ENCODE measurements around the gene TMEM263. TPM values are rescaled to one million over a fixed set of nuclear protein-coding genes. Genes with fewer than 3 reads are reported as not detected.
A peak's percentile ranks its signal among the peaks of the same experiment; 100 is the strongest.

Gene TMEM263
- total and polyA plus RNA-seq, 3 experiments from 2014 or later: 22.7 to 25.3 (median 24.9) TPM

DNA sequence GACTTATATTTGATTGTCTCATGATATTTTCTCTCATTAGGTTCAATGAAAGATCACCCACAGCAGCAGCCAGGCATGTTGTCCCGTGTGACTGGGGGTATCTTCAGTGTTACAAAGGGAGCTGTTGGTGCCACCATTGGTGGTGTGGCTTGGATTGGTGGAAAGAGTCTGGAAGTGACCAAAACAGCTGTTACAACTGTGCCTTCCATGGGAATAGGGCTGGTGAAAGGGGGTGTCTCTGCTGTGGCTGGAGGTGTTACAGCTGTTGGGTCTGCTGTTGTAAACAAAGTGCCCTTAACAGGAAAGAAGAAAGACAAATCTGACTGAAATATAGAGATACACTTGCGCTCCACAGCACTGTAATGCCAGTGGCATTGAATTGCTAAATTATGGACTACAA is 15.4 kb downstream of the TMEM263 start:
- peak overlapping the region in 1 of 8 donors; percentile 30 for H3K27ac Mint-ChIP-seq
- H3K27me3 ChIP-seq (ENCODE audit: insufficient read depth, low read length, poor library complexity, severe bottlenecking): no peaks in the 10 kb centered on the region
- H3K27ac ChIP-seq (ENCODE audit: low read depth, low read length): no peak overlapping the region
- no peak overlapping the region for H3K4me3 ChIP-seq (ENCODE audit: low read length)
- H3K4me1 Mint-ChIP-seq: peaks cover 6 to 24% (median 17%) of the 10 kb centered on the region in 3 donors
- H3K4me1 ChIP-seq (ENCODE audit: insufficient read depth, low read length): no peaks in the 10 kb centered on the region
- peaks cover 14% of the 10 kb centered on the region for H3K36me3 ChIP-seq (ENCODE audit: insufficient read depth, low read length)
- POLR2A ChIA-PET: no interaction called here
- CTCF ChIA-PET: no interaction called here
- no peaks in the 10 kb centered on the region for H3K9me3 Mint-ChIP-seq
- no peak for DNase-seq
- H3K36me3 Mint-ChIP-seq: peaks cover 4 to 65% (median 14%) of the 10 kb centered on the region in 3 donors
- H3K27me3 Mint-ChIP-seq: no peaks in the 10 kb centered on the region
- no peaks in the 10 kb centered on the region for H3K9me3 ChIP-seq (ENCODE audit: low read length)
- H3K4me3 Mint-ChIP-seq: no peak overlapping the region

DNA sequence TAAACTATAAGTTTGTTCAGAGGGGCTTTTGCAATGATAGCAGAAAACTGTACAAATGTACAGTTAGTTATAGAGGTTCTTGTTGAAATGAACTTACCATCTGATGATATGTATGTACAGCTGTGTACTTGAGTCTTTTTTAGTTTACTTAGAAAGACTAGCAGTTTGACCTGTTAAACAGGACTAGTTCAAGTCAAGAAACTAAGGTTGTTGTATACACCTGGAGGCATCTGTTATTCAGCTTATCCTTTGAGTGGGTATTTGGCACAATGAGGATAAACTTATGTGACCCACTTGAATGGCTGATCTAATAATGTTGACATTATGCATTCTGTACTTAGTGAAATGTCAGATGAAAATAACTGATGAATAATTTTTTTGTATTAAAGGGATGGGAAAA is 17.8 kb downstream of the TMEM263 start:
- no peaks in the 10 kb centered on the region for H3K4me1 ChIP-seq (ENCODE audit: insufficient read depth, low read length)
- H3K27me3 Mint-ChIP-seq: no peaks in the 10 kb centered on the region
- H3K27ac Mint-ChIP-seq: peak overlapping the region in 2 of 8 donors; percentile 15 to 17
- no peaks in the 10 kb centered on the region for H3K9me3 Mint-ChIP-seq
- H3K4me3 ChIP-seq (ENCODE audit: low read length): no peak overlapping the region
- no peak overlapping the region for H3K27ac ChIP-seq (ENCODE audit: low read depth, low read length)
- DNase-seq: no peak
- H3K36me3 Mint-ChIP-seq: peaks cover 4 to 51% (median 11%) of the 10 kb centered on the region in 3 donors
- peaks cover 7% of the 10 kb centered on the region for H3K36me3 ChIP-seq (ENCODE audit: insufficient read depth, low read length)
- no peaks in the 10 kb centered on the region for H3K27me3 ChIP-seq (ENCODE audit: insufficient read depth, low read length, poor library complexity, severe bottlenecking)
- H3K4me3 Mint-ChIP-seq: no peak overlapping the region
- POLR2A ChIA-PET: no interaction called here
- no peaks in the 10 kb centered on the region for H3K9me3 ChIP-seq (ENCODE audit: low read length)
- CTCF ChIA-PET: no interaction called here
- peaks cover 6 to 20% (median 16%) of the 10 kb centered on the region in 3 donors for H3K4me1 Mint-ChIP-seq

DNA sequence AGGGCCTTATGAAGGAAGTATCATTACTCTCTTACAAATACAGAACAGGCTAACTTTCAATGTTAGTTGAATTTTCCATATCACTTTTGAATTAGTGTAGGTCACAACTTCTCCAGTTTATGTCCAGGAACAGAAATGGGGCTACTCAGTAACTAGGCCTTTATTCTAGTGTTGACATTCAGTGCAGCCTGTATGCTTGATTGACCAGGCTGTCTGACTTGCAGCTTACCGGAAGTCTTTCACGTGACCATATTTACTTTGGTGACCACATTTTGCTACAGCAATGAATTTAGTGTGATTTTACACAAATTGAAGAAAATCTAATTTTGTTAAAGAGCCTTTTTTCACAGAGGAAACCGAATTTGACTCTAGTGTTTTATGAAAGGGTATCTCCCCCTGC is 18.8 kb downstream of the TMEM263 start:
- Histone ChIP-seq H3K4me1 (ENCODE audit: insufficient read depth, low read length) (no peaks in the 10 kb centered on the region), H3K4me3 (ENCODE audit: low read length) (no peak overlapping the region), H3K9me3 (ENCODE audit: low read length) (no peaks in the 10 kb centered on the region), H3K36me3 (ENCODE audit: insufficient read depth, low read length) (peaks cover 7% of the 10 kb centered on the region), H3K27me3 (ENCODE audit: insufficient read depth, low read length, poor library complexity, severe bottlenecking) (no peaks in the 10 kb centered on the region), H3K27ac (ENCODE audit: low read depth, low read length) (no peak overlapping the region)
- ChIA-PET POLR2A (no interaction called here), CTCF (no interaction called here)
- H3K27ac Mint-ChIP-seq: peak overlapping the region in 4 of 8 donors; percentile 24 to 68 (median 46)
- DNase-seq: no peak
- H3K36me3 Mint-ChIP-seq: peaks cover 4 to 49% (median 11%) of the 10 kb centered on the region in 3 donors
- H3K4me3 Mint-ChIP-seq: no peak overlapping the region
- H3K4me1 Mint-ChIP-seq: peaks cover 6 to 20% (median 16%) of the 10 kb centered on the region in 3 donors
- H3K9me3 Mint-ChIP-seq: no peaks in the 10 kb centered on the region
- no peaks in the 10 kb centered on the region for H3K27me3 Mint-ChIP-seq

DNA sequence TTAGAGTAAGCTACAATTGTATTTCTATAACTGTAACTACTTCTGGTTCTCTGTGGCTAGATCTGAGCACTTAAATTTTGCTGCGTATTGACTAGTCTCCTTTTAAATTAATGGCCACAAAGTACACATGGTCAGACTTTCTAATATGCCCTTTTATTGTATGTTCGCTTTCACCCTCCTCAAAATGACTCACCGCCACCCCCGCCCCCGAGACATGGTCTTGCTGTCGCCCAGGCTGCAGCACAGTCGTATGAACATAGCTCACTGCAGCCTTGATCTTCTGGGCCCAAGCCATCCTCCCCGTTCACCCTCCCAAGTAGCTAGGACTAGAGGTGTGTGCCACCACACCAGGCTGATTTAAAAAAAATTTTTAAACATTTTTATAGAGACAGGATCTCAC is 19.4 kb downstream of the TMEM263 start:
- Histone ChIP-seq H3K9me3 (ENCODE audit: low read length) (no peaks in the 10 kb centered on the region), H3K27me3 (ENCODE audit: insufficient read depth, low read length, poor library complexity, severe bottlenecking) (no peaks in the 10 kb centered on the region), H3K36me3 (ENCODE audit: insufficient read depth, low read length) (peaks cover 7% of the 10 kb centered on the region), H3K27ac (ENCODE audit: low read depth, low read length) (no peak overlapping the region), H3K4me3 (ENCODE audit: low read length) (no peak overlapping the region), H3K4me1 (ENCODE audit: insufficient read depth, low read length) (no peaks in the 10 kb centered on the region)
- no peak for DNase-seq
- Mint-ChIP-seq H3K27me3 (no peaks in the 10 kb centered on the region), H3K9me3 (no peaks in the 10 kb centered on the region), H3K36me3 (peaks cover 4 to 45% (median 13%) of the 10 kb centered on the region in 3 donors), H3K4me1 (peaks cover 6 to 20% (median 16%) of the 10 kb centered on the region in 3 donors), H3K27ac (peak overlapping the region in 4 of 8 donors; percentile 36 to 63 (median 42)), H3K4me3 (no peak overlapping the region)
- ChIA-PET CTCF (interaction anchor here (1.3 kb wide), 1 partner anchor 118 kb away, joined by 3 read pairs; the partner anchor contains the start of gene CRY1), POLR2A (no interaction called here)

DNA sequence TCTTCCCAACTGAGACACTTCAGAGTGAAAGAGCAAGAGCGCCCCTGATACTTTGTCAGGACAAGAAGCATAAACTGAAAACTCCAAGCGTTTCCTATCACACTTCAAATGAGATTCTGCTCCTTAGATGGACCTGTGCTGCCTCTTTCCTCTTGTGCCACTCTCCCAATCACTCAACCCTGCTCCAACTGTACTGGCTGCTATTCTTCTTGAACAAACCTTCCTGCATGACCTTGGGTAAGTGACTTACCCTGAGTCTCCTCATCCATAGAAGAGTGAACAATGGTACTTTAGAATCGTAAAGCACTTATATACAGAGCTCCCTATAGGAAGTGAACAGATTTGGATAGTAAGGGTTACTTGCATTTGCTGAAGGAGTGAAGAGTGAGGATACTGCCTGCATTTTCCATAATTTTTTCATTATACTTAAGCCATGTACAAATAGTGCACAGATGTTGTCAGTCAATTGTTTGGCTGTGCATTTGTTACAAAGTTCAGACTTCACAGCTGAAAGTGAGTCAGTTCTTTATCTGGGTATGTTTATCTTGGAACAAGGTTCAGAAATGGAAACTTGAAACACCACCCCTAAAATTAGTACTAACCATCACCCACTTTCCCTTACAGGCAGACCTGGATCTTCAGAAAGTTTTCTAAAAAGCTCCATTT is 20.4 kb downstream of the TMEM263 start:
- peaks cover 2 to 39% (median 10%) of the 10 kb centered on the region in 3 donors for H3K36me3 Mint-ChIP-seq
- no peak overlapping the region for H3K4me3 ChIP-seq (ENCODE audit: low read length)
- no peaks in the 10 kb centered on the region for H3K9me3 Mint-ChIP-seq
- H3K27me3 Mint-ChIP-seq: no peaks in the 10 kb centered on the region
- DNase-seq: no peak
- no peaks in the 10 kb centered on the region for H3K4me1 ChIP-seq (ENCODE audit: insufficient read depth, low read length)
- no peaks in the 10 kb centered on the region for H3K27me3 ChIP-seq (ENCODE audit: insufficient read depth, low read length, poor library complexity, severe bottlenecking)
- POLR2A ChIA-PET: interaction anchor here (0.6 kb wide), 1 partner anchor 18 kb away, joined by 3 read pairs; no protein-coding TSS in a partner anchor
- no peaks in the 10 kb centered on the region for H3K9me3 ChIP-seq (ENCODE audit: low read length)
- peaks cover 3% of the 10 kb centered on the region for H3K36me3 ChIP-seq (ENCODE audit: insufficient read depth, low read length)
- CTCF ChIA-PET: interaction anchor here (1.3 kb wide), 1 partner anchor 117 kb away, joined by 3 read pairs; the partner anchor contains the start of gene CRY1
- no peak overlapping the region for H3K4me3 Mint-ChIP-seq
- peak overlapping the region in 5 of 8 donors; percentile 4 to 38 (median 18) for H3K27ac Mint-ChIP-seq
- no peak overlapping the region for H3K27ac ChIP-seq (ENCODE audit: low read depth, low read length)
- H3K4me1 Mint-ChIP-seq: peaks cover 3 to 14% (median 13%) of the 10 kb centered on the region in 3 donors

DNA sequence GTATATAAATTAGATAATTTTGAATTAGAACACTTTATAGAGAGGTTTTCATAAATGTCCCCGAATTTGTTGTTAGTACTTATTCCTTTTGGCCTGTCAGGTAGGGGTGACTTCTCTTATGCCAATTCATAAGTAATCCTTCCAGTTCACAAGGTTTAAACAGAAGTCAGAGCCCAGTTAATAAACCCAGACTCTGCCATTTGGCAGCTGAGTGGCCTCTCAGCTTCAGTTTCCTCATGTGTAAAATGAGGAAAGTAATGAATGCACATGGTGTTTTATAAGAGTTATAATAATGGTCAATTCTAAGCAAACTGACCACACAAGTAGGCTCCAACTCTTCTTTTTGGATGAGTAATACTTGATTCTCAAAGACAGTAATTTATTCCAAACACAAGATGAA is 21.0 kb downstream of the TMEM263 start:
- H3K36me3 Mint-ChIP-seq: peaks cover 0 to 33% (median 7%) of the 10 kb centered on the region in 3 donors
- H3K27me3 ChIP-seq (ENCODE audit: insufficient read depth, low read length, poor library complexity, severe bottlenecking): no peaks in the 10 kb centered on the region
- H3K27ac Mint-ChIP-seq: peak overlapping the region in 1 of 8 donors; percentile 36
- DNase-seq: no peak
- no peaks in the 10 kb centered on the region for H3K9me3 Mint-ChIP-seq
- H3K4me1 ChIP-seq (ENCODE audit: insufficient read depth, low read length): no peaks in the 10 kb centered on the region
- H3K27ac ChIP-seq (ENCODE audit: low read depth, low read length): no peak overlapping the region
- H3K9me3 ChIP-seq (ENCODE audit: low read length): no peaks in the 10 kb centered on the region
- CTCF ChIA-PET: no interaction called here
- H3K4me1 Mint-ChIP-seq: peaks cover 2 to 13% (median 11%) of the 10 kb centered on the region in 3 donors
- no peak overlapping the region for H3K4me3 ChIP-seq (ENCODE audit: low read length)
- no peaks in the 10 kb centered on the region for H3K27me3 Mint-ChIP-seq
- H3K36me3 ChIP-seq (ENCODE audit: insufficient read depth, low read length): no peaks in the 10 kb centered on the region
- no peak overlapping the region for H3K4me3 Mint-ChIP-seq
- POLR2A ChIA-PET: interaction anchor here (0.6 to 0.7 kb wide), 2 partner anchors 18 to 33 kb away, joined by 3 to 10 read pairs; no protein-coding TSS in a partner anchor

DNA sequence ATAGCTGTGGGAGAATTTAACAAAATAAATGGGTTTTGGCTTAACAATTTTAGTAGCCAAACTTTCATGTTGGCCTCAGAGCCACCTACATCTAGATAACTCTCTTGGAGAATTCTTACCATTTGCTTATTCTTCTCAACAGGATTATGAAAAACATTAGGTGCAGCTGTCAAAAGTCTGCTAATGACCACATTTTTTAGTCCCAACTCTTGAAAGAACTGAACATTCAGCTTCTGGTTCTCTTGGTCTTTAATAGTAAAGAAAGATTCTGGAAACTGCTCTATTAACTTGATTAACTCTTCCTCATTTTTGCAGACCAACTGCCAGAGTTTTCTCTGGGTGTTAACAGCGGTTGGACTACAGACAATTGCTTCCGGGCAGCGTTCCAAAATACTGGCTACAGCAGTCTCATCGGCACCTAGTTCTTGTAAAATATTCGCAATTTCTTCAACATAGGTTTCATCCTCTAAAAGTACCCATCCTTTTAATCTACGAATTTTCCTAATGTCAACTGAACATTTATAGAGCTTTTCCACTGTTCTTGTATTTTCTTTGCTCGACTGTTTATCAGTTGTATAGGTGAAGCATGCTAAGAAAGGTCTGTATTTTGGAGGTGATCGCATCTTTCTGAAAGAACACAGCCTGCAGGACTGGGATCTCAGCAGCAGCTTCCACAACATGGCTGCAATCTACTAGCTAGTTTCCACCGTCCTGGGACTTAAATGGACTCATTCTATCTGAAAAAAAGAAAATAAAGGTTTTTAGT is 22.5 kb downstream of the TMEM263 start:
- Mint-ChIP-seq H3K27me3 (no peaks in the 10 kb centered on the region), H3K36me3 (peaks cover 0 to 29% (median 8%) of the 10 kb centered on the region in 3 donors), H3K4me1 (peaks cover 1 to 13% (median 11%) of the 10 kb centered on the region in 3 donors), H3K9me3 (no peaks in the 10 kb centered on the region), H3K4me3 (no peak overlapping the region), H3K27ac (peak overlapping the region in 1 of 8 donors; percentile 84)
- no peak for DNase-seq
- POLR2A ChIA-PET: no interaction called here
- CTCF ChIA-PET: interaction anchor here (0.6 kb wide), 1 partner anchor 17 kb away, joined by 3 read pairs; no protein-coding TSS in a partner anchor
- no peaks in the 10 kb centered on the region for H3K36me3 ChIP-seq (ENCODE audit: insufficient read depth, low read length)
- no peaks in the 10 kb centered on the region for H3K4me1 ChIP-seq (ENCODE audit: insufficient read depth, low read length)
- H3K27ac ChIP-seq (ENCODE audit: low read depth, low read length): no peak overlapping the region
- no peak overlapping the region for H3K4me3 ChIP-seq (ENCODE audit: low read length)
- no peaks in the 10 kb centered on the region for H3K27me3 ChIP-seq (ENCODE audit: insufficient read depth, low read length, poor library complexity, severe bottlenecking)
- H3K9me3 ChIP-seq (ENCODE audit: low read length): no peaks in the 10 kb centered on the region

DNA sequence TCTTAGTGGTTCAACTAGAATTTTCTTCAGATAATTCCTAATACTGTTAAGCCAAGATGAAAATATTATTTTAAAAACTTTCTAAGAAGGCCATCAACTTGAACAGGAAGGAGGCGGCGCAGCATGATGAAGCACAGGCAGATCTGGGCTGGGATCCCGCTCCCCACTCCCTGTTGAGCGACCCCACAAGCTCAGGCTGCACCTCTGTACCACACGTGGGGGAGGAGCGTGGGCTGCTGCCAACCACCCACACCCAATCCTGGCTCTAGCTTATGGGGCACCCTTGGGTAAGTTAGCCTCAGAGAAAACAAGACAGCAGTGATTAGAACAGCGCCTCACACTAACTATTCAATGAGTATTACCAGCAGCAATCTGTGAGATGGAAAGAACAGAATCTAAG is 25.2 kb downstream of the TMEM263 start:
- no peaks in the 10 kb centered on the region for H3K27me3 Mint-ChIP-seq
- peaks cover 18 to 27% (median 22%) of the 10 kb centered on the region in 3 donors for H3K4me1 Mint-ChIP-seq
- H3K4me3 ChIP-seq (ENCODE audit: low read length): no peak overlapping the region
- H3K36me3 ChIP-seq (ENCODE audit: insufficient read depth, low read length): no peaks in the 10 kb centered on the region
- POLR2A ChIA-PET: no interaction called here
- H3K4me3 Mint-ChIP-seq: no peak overlapping the region
- H3K9me3 ChIP-seq (ENCODE audit: low read length): no peaks in the 10 kb centered on the region
- peaks cover 11% of the 10 kb centered on the region for H3K4me1 ChIP-seq (ENCODE audit: insufficient read depth, low read length)
- H3K27ac ChIP-seq (ENCODE audit: low read depth, low read length): no peak overlapping the region
- no peak for DNase-seq
- CTCF ChIA-PET: no interaction called here
- peaks cover 11 to 18% (median 13%) of the 10 kb centered on the region in 3 donors for H3K36me3 Mint-ChIP-seq
- no peaks in the 10 kb centered on the region for H3K9me3 Mint-ChIP-seq
- H3K27me3 ChIP-seq (ENCODE audit: insufficient read depth, low read length, poor library complexity, severe bottlenecking): no peaks in the 10 kb centered on the region
- no peak overlapping the region for H3K27ac Mint-ChIP-seq
